Adrenal gland (tissue), 12 donors: ENCODE measurements around the gene METTL25B. TPM values are rescaled to one million over a fixed set of nuclear protein-coding genes. Genes with fewer than 3 reads are reported as not detected.

ENCODE experiments used
- DNase-seq, 7 donors: peaks; one replicate each; pipeline ENCODE4 v3.0.0-alpha.2; 2019 to 2020
- H3K27ac ChIP-seq, 5 donors: fragments of 200-600 bp; sonication (generic) in 4 of 5; 1 replicate in 3 of 5; 2 replicates in 2 of 5; pipeline versions ENCODE4 v1.5.1 to v1.8.0; 2016 to 2020; ENCODE audit warnings: mild to moderate bottlenecking in 1 of 5
- H3K27me3 ChIP-seq: fragments of 200-600 bp; 2 replicates; pipeline ENCODE4 v1.8.0; 2021
- H3K36me3 ChIP-seq, 2 donors: fragments of 200-600 bp; replicated peaks in 1 of 2; 1 replicate in 1 of 2; 2 replicates in 1 of 2; pipeline versions ENCODE4 v1.5.1 to v1.8.0; 2018 to 2022
- H3K4me1 ChIP-seq, 2 donors: fragments of 200-600 bp; replicated peaks in 1 of 2; 1 replicate in 1 of 2; 2 replicates in 1 of 2; pipeline versions ENCODE4 v1.5.1 to v1.8.0; 2018 to 2021
- H3K4me3 ChIP-seq, 4 donors: fragments of 200-600 bp; sonication (generic) in 3 of 4; one replicate each; pipeline ENCODE4 v1.5.1; 2016 to 2018
- H3K9me3 ChIP-seq, 3 donors: fragments of 200-600 bp; sonication (generic) in 1 of 3; replicated peaks in 1 of 3; 1 replicate in 2 of 3; 2 replicates in 1 of 3; pipeline versions ENCODE4 v1.5.1 to v1.8.0; 2016 to 2021
- CTCF ChIP-seq, 6 experiments: fragments of 450-650 bp in 4 of 6; fragments of 200-600 bp in 2 of 6; sonication (generic) in 1 of 6; IDR thresholded peaks; 1 replicate in 5 of 6; 2 replicates in 1 of 6; pipeline versions ENCODE4 v1.5.1 to v1.8.0; 2016 to 2021; ENCODE audit warnings: antibody characterized with exemption in 6 of 6, mild to moderate bottlenecking in 2 of 6, moderate library complexity in 1 of 6
- POLR2A ChIP-seq, 2 donors: fragments of 450-650 bp; IDR thresholded peaks; one replicate each; pipeline ENCODE4 v1.6.1; 2017; ENCODE audit warnings: antibody characterized with exemption in 2 of 2, mild to moderate bottlenecking in 2 of 2, moderate library complexity in 1 of 2
- WGBS, 4 donors: extraction: QIAGEN DNeasy Blood & Tissue Kit in 2 of 4; methylation state at CpG; one replicate each; pipeline versions ENCODE4 v1.1.5 to v1.1.7; 2013 to 2017; 5-methylcytosine and 5-hydroxymethylcytosine counted together
- intact Hi-C, 2 donors: fragments of 100-400 bp; cut with DNase I; formaldehyde crosslinking; loops; one replicate each; pipeline versions ENCODE4 v1.14.1 to v1.15.0; 2022 to 2023
- polyA plus RNA-seq, 3 donors: library from polyadenylated mRNA; stranded (reverse); fragments of 200-250 nt in 2 of 3; fragments of 350-450 nt in 1 of 3; fragmentation: Illumina TruSeq in 1 of 3; extraction: RNeasy Lipid Tissue Mini Kit (QIAGEN cat#74804) in 1 of 3; gene quantifications; one replicate each; pipeline ENCODE4 v1.2.3, GENCODE V29; 2013 to 2014
- total RNA-seq, 9 donors: library from RNA; depleted of rRNA in 4 of 9; stranded (reverse); fragments of >200 nt in 4 of 9; fragments of 120-200 nt in 1 of 9; fragmentation: NEBNext Ultra II Directional in 1 of 9; extraction: Animal tissue kit (Norgen Biotek cat#: 25700) in 1 of 9; gene quantifications; one replicate each; pipeline versions ENCODE4 v1.1.0 to v1.2.4, GENCODE V29; 2013 to 2023
- donor health status: healthy with polysubstance abuse.
- donor health status: Bipolar disorder and iron deficiency.
- donor health status: DM: yes; HTN: yes; CAD: no.
- donor health status: DM: no; HTN: no; CAD: no.
- donor health status: DM: no; HTN: no; CAD: no.
- donor health status: DM: yes; HTN: yes; CAD: no.

METTL25B gene
- total and polyA plus RNA-seq, 12 donors: 17.4 to 140 (median 32.5) TPM

- WGBS, 4 donors: 77 to 82% (median 82%) methylated on average over 10 to 12 of the region's 12 CpGs
- H3K9me3 ChIP-seq: no peaks in the 10 kb centered on the region
- H3K36me3 ChIP-seq: no peaks in the 10 kb centered on the region
- TF ChIP-seq POLR2A (IDR thresholded peaks at IDR 0.05): no peak
- TF ChIP-seq CTCF (IDR thresholded peaks at IDR 0.05): no peak
- peaks cover 10% of the 10 kb centered on the region for H3K27me3 ChIP-seq
- H3K4me1 ChIP-seq: peaks cover 0 to 7% of the 10 kb centered on the region in 2 donors
- H3K27ac ChIP-seq: no peak overlapping the region
- H3K4me3 ChIP-seq: no peak overlapping the region
- DNase-seq: no peak
- intact Hi-C loops: loop anchor here in 1 of 2 donors (10.0 kb wide), 1 partner anchor 171 kb away; the partner anchor contains the start of gene NTRK1
These were observed 34.2 kb upstream of the METTL25B start for GRCh38 chr1:156693848-156694689.

DNA sequence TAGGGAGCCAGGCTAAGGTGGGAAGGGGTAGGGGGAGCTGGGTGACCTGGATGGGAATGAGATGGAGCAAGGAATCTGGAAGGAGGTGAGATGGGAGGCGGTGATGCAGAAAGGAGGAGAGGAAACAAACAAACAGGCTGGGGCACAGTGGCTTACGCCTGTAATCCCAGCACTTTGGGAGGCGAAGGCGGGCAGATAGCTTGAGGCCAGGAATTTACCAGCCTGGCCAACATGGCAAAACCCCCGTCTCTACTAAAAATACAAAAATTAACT is 33.6 kb upstream of the METTL25B start:
- H3K4me1 ChIP-seq: peaks cover 0 to 2% of the 10 kb centered on the region in 2 donors
- DNase-seq: no peak
- H3K9me3 ChIP-seq: no peaks in the 10 kb centered on the region
- H3K36me3 ChIP-seq: no peaks in the 10 kb centered on the region
- H3K27me3 ChIP-seq: peaks cover 9% of the 10 kb centered on the region
- H3K27ac ChIP-seq: no peak overlapping the region
- no peak for TF ChIP-seq POLR2A (IDR thresholded peaks at IDR 0.05)
- TF ChIP-seq CTCF (IDR thresholded peaks at IDR 0.05): no peak
- intact Hi-C loops: loop anchor here in 1 of 2 donors (10.0 kb wide), 1 partner anchor 170 kb away; the partner anchor contains the start of gene NTRK1
- no peak overlapping the region for H3K4me3 ChIP-seq
- WGBS, 4 donors: 92 to 95% (median 94%) methylated on average over 5 of the region's 5 CpGs

DNA sequence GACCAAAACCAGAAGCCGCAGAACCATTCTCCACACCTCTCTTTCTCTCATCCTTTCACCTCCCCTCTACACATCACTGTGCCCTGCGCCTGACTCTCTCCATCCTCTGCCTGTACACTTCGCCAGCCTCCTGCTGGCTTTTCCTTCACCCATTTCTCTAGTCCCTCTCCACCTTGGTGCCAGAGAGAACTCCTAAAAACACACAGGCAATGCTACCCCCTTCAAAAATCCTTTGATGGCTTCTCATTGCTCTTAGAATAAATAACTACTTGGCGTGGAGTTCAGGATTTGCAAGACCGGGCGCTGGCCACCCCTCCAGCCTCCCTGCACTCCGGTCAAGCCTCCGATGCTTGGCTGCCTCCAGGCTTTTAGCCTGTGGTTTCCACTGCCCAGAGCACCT is 31.5 kb upstream of the METTL25B start:
- TF ChIP-seq POLR2A (IDR thresholded peaks at IDR 0.05): no peak
- TF ChIP-seq CTCF (IDR thresholded peaks at IDR 0.05): no peak
- H3K36me3 ChIP-seq: no peaks in the 10 kb centered on the region
- intact Hi-C loops: loop anchor here in 1 of 2 donors (10.0 kb wide), 1 partner anchor 168 kb away; the partner anchor contains the start of gene NTRK1
- no peaks in the 10 kb centered on the region for H3K27me3 ChIP-seq
- no peak overlapping the region for H3K4me3 ChIP-seq
- no peak overlapping the region for H3K27ac ChIP-seq
- H3K4me1 ChIP-seq: no peaks in the 10 kb centered on the region
- no peaks in the 10 kb centered on the region for H3K9me3 ChIP-seq
- WGBS, 4 donors: 86 to 97% (median 90%) methylated on average over 8 of the region's 8 CpGs
- DNase-seq: no peak

- H3K36me3 ChIP-seq: no peaks in the 10 kb centered on the region
- TF ChIP-seq CTCF (IDR thresholded peaks at IDR 0.05): no peak
- TF ChIP-seq POLR2A (IDR thresholded peaks at IDR 0.05): no peak
- no peaks in the 10 kb centered on the region for H3K27me3 ChIP-seq
- WGBS, 4 donors: 76 to 78% (median 77%) methylated on average over 8 of the region's 8 CpGs
- no peaks in the 10 kb centered on the region for H3K9me3 ChIP-seq
- DNase-seq: no peak
- no peak overlapping the region for H3K27ac ChIP-seq
- intact Hi-C loops: loop anchor here in 1 of 2 donors (10.0 kb wide), 1 partner anchor 167 kb away; the partner anchor contains the start of gene NTRK1
- H3K4me3 ChIP-seq: no peak overlapping the region
- H3K4me1 ChIP-seq: no peaks in the 10 kb centered on the region
These were observed 30.8 kb upstream of the METTL25B start for GRCh38 chr1:156697481-156697880.
